Esophagus muscularis mucosa (tissue), 4 donors: ENCODE results near the gene DIDO1. TPM values are rescaled to one million over a fixed set of nuclear protein-coding genes. Genes with fewer than 3 reads are reported as not detected.

Source experiments
- DNase-seq: peaks from one replicate; pipeline ENCODE4 v3.0.0-alpha.2; 2017; ENCODE audit errors: extremely low spot score
- H3K27ac ChIP-seq, 4 donors: fragments of 200-600 bp; sonication (generic); replicated peaks in 1 of 4; 1 replicate in 3 of 4; 2 replicates in 1 of 4; pipeline ENCODE4 v1.5.1; 2016 to 2019; ENCODE audit warnings: mild to moderate bottlenecking in 1 of 4
- H3K27me3 ChIP-seq, 4 donors: fragments of 200-600 bp; sonication (generic); one replicate each; pipeline versions ENCODE4 v1.5.1 to v1.6.0; 2016 to 2019
- H3K36me3 ChIP-seq, 4 donors: fragments of 200-600 bp; sonication (generic); one replicate each; pipeline ENCODE4 v1.5.1; 2016 to 2019
- H3K4me1 ChIP-seq, 4 donors: fragments of 200-600 bp; sonication (generic); one replicate each; pipeline ENCODE4 v1.5.1; 2016 to 2019
- H3K4me3 ChIP-seq, 4 donors: fragments of 200-600 bp; sonication (generic); 1 replicate in 2 of 4; 2 replicates in 2 of 4; pipeline ENCODE4 v1.5.1; 2016 to 2019; ENCODE audit warnings: mild to moderate bottlenecking in 4 of 4, moderate library complexity in 1 of 4
- H3K9me3 ChIP-seq, 4 donors: fragments of 200-600 bp; sonication (generic); 1 replicate in 3 of 4; 2 replicates in 1 of 4; pipeline ENCODE4 v1.5.1; 2016 to 2019
- CTCF ChIP-seq, 3 experiments: fragments of 200-600 bp in 2 of 3; fragments of 450-650 bp in 1 of 3; sonication (generic) in 2 of 3; IDR thresholded peaks; one replicate each; pipeline ENCODE4 v1.5.1; 2017 to 2019; ENCODE audit warnings: antibody characterized with exemption in 3 of 3, mild to moderate bottlenecking in 2 of 3, moderate library complexity in 1 of 3
- EP300 ChIP-seq: sonication (generic); formaldehyde crosslinking; IDR thresholded peaks from one replicate; pipeline ENCODE4 v1.6.1; 2017; ENCODE audit warnings: antibody characterized with exemption
- POLR2A ChIP-seq: fragments of 450-650 bp; IDR thresholded peaks from one replicate; pipeline ENCODE4 v1.6.1; 2017; ENCODE audit warnings: antibody characterized with exemption, moderate library complexity, mild to moderate bottlenecking, low read depth
- POLR2AphosphoS5 ChIP-seq, 2 donors: sonication (generic); formaldehyde crosslinking; IDR thresholded peaks; one replicate each; pipeline ENCODE4 v1.6.1; 2017; ENCODE audit warnings: antibody characterized with exemption in 2 of 2
- WGBS: methylation state at CpG from one replicate; pipeline ENCODE4 v1.1.5; 2018; 5-methylcytosine and 5-hydroxymethylcytosine counted together
- intact Hi-C: fragments of 100-400 bp; cut with DNase I; formaldehyde crosslinking; loops from one replicate; pipeline ENCODE4 v1.15.1; 2023
- total RNA-seq, 4 donors: library from RNA; depleted of rRNA; stranded (reverse); fragments of >200 nt; gene quantifications; one replicate each; pipeline versions ENCODE4 v1.1.0 to v1.2.1, GENCODE V29; 2016

DIDO1 gene
- total RNA-seq, 4 donors from 2014 or later, result 48.9 to 61.6 (median 55.7) TPM

DNA sequence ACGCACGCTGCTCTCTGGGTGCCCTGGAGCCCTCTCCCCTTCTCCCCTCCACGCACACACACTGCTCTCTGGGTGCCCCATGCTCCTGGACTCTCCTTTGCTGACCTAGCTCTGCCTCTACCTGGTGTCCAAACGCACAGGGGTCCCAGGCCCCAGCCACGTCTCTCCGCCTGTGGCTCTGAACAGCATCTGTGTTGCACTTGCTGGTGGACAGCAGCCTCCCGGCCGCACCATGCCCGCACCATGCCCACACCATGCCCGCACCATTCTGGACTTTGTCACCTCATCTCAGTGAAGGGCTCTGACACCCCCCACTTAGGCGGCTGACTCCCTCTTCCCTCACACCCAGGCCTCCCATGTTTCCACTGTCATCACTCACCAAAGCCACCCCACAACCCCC is 86.5 kb downstream of the DIDO1 start:
- intact Hi-C loops, result no loop called here
- no peak for DNase-seq

DNA sequence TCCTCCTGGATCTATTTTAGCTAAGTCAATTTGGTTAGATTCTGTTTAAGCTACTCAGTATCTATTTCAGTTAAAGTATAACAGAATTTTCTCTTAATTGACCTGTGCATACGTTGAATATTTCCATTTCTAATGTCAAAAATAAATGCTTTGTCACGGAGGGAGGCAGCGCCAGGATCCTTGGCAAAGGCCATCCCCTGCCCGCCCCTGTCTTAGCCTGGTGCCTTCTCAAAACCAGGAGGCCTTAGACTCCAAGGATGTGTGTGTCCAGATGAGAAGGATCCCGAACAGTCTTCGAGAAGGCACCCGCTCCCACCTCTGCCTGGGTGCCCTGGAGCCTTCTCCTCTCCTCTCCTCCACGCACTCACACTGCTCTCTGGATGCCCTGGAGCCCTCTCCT is 87.0 kb downstream of the DIDO1 start:
- Histone ChIP-seq H3K9me3 (no peaks in the 10 kb centered on the region), H3K4me3 (no peak overlapping the region), H3K4me1 (no peaks in the 10 kb centered on the region), H3K36me3 (peaks cover 0 to 8% (median 0%) of the 10 kb centered on the region in 4 donors), H3K27ac (no peak overlapping the region), H3K27me3 (peaks cover 0 to 33% (median 2%) of the 10 kb centered on the region in 4 donors)
- no peak for TF ChIP-seq POLR2A
- TF ChIP-seq CTCF (IDR thresholded peaks at IDR 0.05), result no peak
- TF ChIP-seq POLR2AphosphoS5 (IDR thresholded peaks at IDR 0.05), result no peak
- TF ChIP-seq EP300, result no peak
- intact Hi-C loops, result no loop called here
- DNase-seq, result no peak
- WGBS, result 93% methylated on average over 8 of the region's 8 CpGs

More for the DNA sequence above, 86.5 kb downstream of the DIDO1 start:
- WGBS, result 89% methylated on average over 11 of the region's 11 CpGs
- Histone ChIP-seq H3K4me1 (no peaks in the 10 kb centered on the region), H3K27ac (no peak overlapping the region), H3K4me3 (no peak overlapping the region), H3K36me3 (peaks cover 0 to 8% (median 0%) of the 10 kb centered on the region in 4 donors), H3K27me3 (peaks cover 0 to 32% (median 2%) of the 10 kb centered on the region in 4 donors), H3K9me3 (no peaks in the 10 kb centered on the region)
- no peak for TF ChIP-seq CTCF (IDR thresholded peaks at IDR 0.05)
- no peak for TF ChIP-seq POLR2AphosphoS5 (IDR thresholded peaks at IDR 0.05)
- no peak for TF ChIP-seq EP300
- TF ChIP-seq POLR2A, result no peak

DNA sequence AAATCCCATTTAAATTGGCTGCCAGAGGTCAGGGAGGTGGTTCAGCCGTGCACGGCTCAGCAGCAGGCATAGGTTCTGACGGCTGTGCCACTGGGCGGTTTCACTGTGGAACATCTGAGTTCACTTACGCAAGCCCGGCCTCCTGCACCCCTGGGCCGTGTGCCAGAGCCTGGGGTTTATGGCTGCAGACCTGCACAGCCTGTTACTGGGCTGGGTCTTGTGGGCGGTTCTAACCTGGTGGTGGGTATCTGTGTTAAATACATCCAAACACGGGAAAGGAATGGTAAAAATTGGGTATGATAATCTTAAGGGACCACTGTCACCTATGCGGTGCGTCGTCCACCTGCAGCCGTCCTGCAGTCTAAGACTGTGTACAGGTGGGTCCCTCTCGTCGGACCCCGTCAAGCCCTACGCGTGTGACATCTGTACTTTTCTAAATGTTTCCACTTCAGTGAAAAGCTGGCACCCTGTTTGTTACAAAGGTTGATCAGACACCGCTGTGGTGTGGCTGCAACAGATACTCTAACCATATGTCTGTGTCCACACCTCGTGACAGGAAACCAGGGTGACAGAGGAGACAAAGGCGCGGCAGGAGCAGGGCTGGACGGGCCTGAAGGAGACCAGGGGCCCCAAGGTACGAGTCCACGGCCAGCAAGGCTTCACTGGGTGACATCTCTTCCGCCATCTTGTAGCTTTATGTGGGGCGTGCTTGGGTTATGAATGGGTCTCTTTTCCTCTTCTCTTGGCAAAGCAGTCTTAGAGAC is 88.0 kb downstream of the DIDO1 start:
- WGBS, result 83% methylated on average over 26 of the region's 27 CpGs
- peaks cover 0 to 8% (median 0%) of the 10 kb centered on the region in 4 donors for H3K36me3 ChIP-seq
- H3K4me1 ChIP-seq, result peaks cover 0 to 4% (median 0%) of the 10 kb centered on the region in 4 donors
- H3K27ac ChIP-seq, result no peak overlapping the region
- no peak for TF ChIP-seq CTCF (IDR thresholded peaks at IDR 0.05)
- intact Hi-C loops, result no loop called here
- peaks cover 0 to 33% (median 2%) of the 10 kb centered on the region in 4 donors for H3K27me3 ChIP-seq
- H3K9me3 ChIP-seq, result no peaks in the 10 kb centered on the region
- H3K4me3 ChIP-seq, result no peak overlapping the region
- no peak for DNase-seq

GRCh38 chr20:62837790-62838127 is 88.5 kb downstream of the DIDO1 start:
- Histone ChIP-seq H3K4me3 (no peak overlapping the region), H3K27ac (no peak overlapping the region), H3K36me3 (peaks cover 0 to 8% (median 0%) of the 10 kb centered on the region in 4 donors), H3K27me3 (peaks cover 0 to 33% (median 2%) of the 10 kb centered on the region in 4 donors), H3K4me1 (peaks cover 2 to 10% (median 4%) of the 10 kb centered on the region in 4 donors), H3K9me3 (no peaks in the 10 kb centered on the region)
- WGBS, result 90% methylated on average over 8 of the region's 8 CpGs
- TF ChIP-seq EP300, result no peak
- no peak for TF ChIP-seq CTCF (IDR thresholded peaks at IDR 0.05)
- no peak for TF ChIP-seq POLR2AphosphoS5 (IDR thresholded peaks at IDR 0.05)
- no peak for TF ChIP-seq POLR2A
- intact Hi-C loops, result no loop called here
- DNase-seq, result no peak

GRCh38 chr20:62836967-62837490 is 89.3 kb downstream of the DIDO1 start:
- H3K27ac ChIP-seq, result no peak overlapping the region
- peaks cover 0 to 33% (median 2%) of the 10 kb centered on the region in 4 donors for H3K27me3 ChIP-seq
- H3K4me3 ChIP-seq, result no peak overlapping the region
- H3K9me3 ChIP-seq, result no peaks in the 10 kb centered on the region
- no peak for DNase-seq
- TF ChIP-seq POLR2AphosphoS5 (IDR thresholded peaks at IDR 0.05) (no peak), CTCF (IDR thresholded peaks at IDR 0.05) (no peak), POLR2A (no peak), EP300 (no peak)
- intact Hi-C loops, result no loop called here
- H3K4me1 ChIP-seq, result peaks cover 9 to 17% (median 11%) of the 10 kb centered on the region in 4 donors
- H3K36me3 ChIP-seq, result peaks cover 0 to 8% (median 0%) of the 10 kb centered on the region in 4 donors
- WGBS, result 93% methylated on average over 19 of the region's 19 CpGs
